T-cell (primary cell): ENCODE results near the gene MATN3. TPM values are rescaled to one million over a fixed set of nuclear protein-coding genes. Genes with fewer than 3 reads are reported as not detected.

Source experiments
- total RNA-seq, 35 experiments: library from RNA in 6 of 35; stranded (reverse) in 6 of 35; fragments of 120-200 nt in 1 of 35; gene quantifications; one replicate each; pipeline versions ENCODE4 v1.2.1 to v1.2.4 and lab custom pipeline; 2013 to 2026

MATN3 gene
- total RNA-seq, 5 donors from 2014 or later (not counting 1 experiment from before 2014, with no cell fraction given), result 0.23 to 0.28 TPM; not detected in 3

Other genes starting within 250 kb of the MATN3 start
- 10 to 100 TPM; 35.1 to 44.6 (median 40.0) TPM for gene TTC32, start 110.7 kb downstream of the MATN3 start, total RNA-seq
- 1 to 10 TPM; 3.7 to 5.7 (median 4.9) TPM for gene WDR35, start 22.6 kb downstream of the MATN3 start, total RNA-seq
- gene LAPTM4A, start 39.0 kb upstream of the MATN3 start, total RNA-seq, result 10 to 100 TPM; 35.3 to 41.1 (median 38.1) TPM
- gene SDC1, start 212.5 kb upstream of the MATN3 start, total RNA-seq, result 1 to 10 TPM in 1 of 5 donors, under 1 TPM in 2, not detected in 2; 0.82 to 1.2 (median 0.99) TPM